ENCODE measurements around the gene CGB3. TPM values are rescaled to one million over a fixed set of nuclear protein-coding genes. Genes with fewer than 3 reads are reported as not detected.
"Not testable (repeated sequence)": the region's sequence is repeated elsewhere in the genome, so short reads cannot be mapped to it uniquely, and the experiment has no call there.

Gene CGB3
- total and polyA plus RNA-seq, 7 donors = not detected

GRCh38 chr19:49056101-49056901, 32.2 kb upstream of the CGB3 start:
- Histone ChIP-seq H3K27ac (no peak overlapping the region), H3K4me3 (peak overlapping the region; percentile 29 to 54 (median 48)), H3K9me3 (no peaks in the 10 kb centered on the region), H3K36me3 (no peaks in the 10 kb centered on the region), H3K4me1 (peaks cover 0 to 25% (median 21%) of the 10 kb centered on the region in 4 donors), H3K27me3 (peaks cover 18 to 33% (median 23%) of the 10 kb centered on the region in 3 donors)
- no peak for DNase-seq
- intact Hi-C loops (cut with DNase I) = no loop called here
- 1% methylated on average over 63 of the region's 63 CpGs for WGBS, 2 donors
- TF ChIP-seq POLR2A (IDR thresholded peaks at IDR 0.05) = no peak
- peak in 2 of 4 experiments; percentile 27 to 29 for TF ChIP-seq CTCF (IDR thresholded peaks at IDR 0.05)

GRCh38 chr19:49050376-49051033, 26.4 kb upstream of the CGB3 start:
- H3K9me3 ChIP-seq; DNase-seq; H3K4me3 ChIP-seq; H3K27ac ChIP-seq; H3K4me1 ChIP-seq; H3K27me3 ChIP-seq; H3K36me3 ChIP-seq; intact Hi-C loops (cut with DNase I): not testable (repeated sequence)
- WGBS, 2 donors = 53 to 77% methylated on average over 24 of the region's 24 CpGs

GRCh38 chr19:49049834-49050233, 25.7 kb upstream of the CGB3 start:
- H3K4me1 ChIP-seq; H3K27me3 ChIP-seq; H3K9me3 ChIP-seq; H3K4me3 ChIP-seq; H3K27ac ChIP-seq; H3K36me3 ChIP-seq; intact Hi-C loops (cut with DNase I); DNase-seq: not testable (repeated sequence)
- WGBS, 2 donors = 74 to 79% methylated on average over 3 of the region's 4 CpGs

GRCh38 chr19:49049011-49049410, 24.9 kb upstream of the CGB3 start, which contains the start of gene CGB8:
CGB8 (minus strand) TSS chr19:49049111; CDS start chr19:49048739, 372 bp downstream.
- intact Hi-C loops (cut with DNase I); H3K4me3 ChIP-seq; DNase-seq; H3K36me3 ChIP-seq; H3K4me1 ChIP-seq; H3K27ac ChIP-seq; H3K27me3 ChIP-seq; H3K9me3 ChIP-seq: not testable (repeated sequence)
- WGBS, 2 donors = 58 to 74% methylated on average over 11 to 12 of the region's 12 CpGs

- H3K4me1 ChIP-seq; H3K27me3 ChIP-seq; H3K36me3 ChIP-seq; H3K27ac ChIP-seq; H3K9me3 ChIP-seq; H3K4me3 ChIP-seq; intact Hi-C loops (cut with DNase I); DNase-seq: not testable (repeated sequence)
- WGBS, 2 donors = 53 to 69% methylated on average over 15 of the region's 15 CpGs
Measured at GRCh38 chr19:49043548-49043947, 19.4 kb upstream of the CGB3 start, which contains the start of gene CGB5. CGB5 (plus strand) TSS chr19:49043848; CDS start chr19:49044210, 362 bp downstream.

- H3K9me3 ChIP-seq; intact Hi-C loops (cut with DNase I); H3K27me3 ChIP-seq; H3K4me3 ChIP-seq; DNase-seq; H3K27ac ChIP-seq; H3K36me3 ChIP-seq; H3K4me1 ChIP-seq: not testable (repeated sequence)
- WGBS, 2 donors = 87 to 92% methylated on average over 4 of the region's 4 CpGs
Measured at GRCh38 chr19:49042666-49043065, 18.5 kb upstream of the CGB3 start.

GRCh38 chr19:49042177-49042576, 18.0 kb upstream of the CGB3 start:
- Histone ChIP-seq H3K27ac (no peak overlapping the region), H3K4me1 (no peaks in the 10 kb centered on the region), H3K4me3 (no peak overlapping the region), H3K27me3 (no peaks in the 10 kb centered on the region), H3K9me3 (no peaks in the 10 kb centered on the region), H3K36me3 (no peaks in the 10 kb centered on the region)
- TF ChIP-seq POLR2AphosphoS5 (IDR thresholded peaks at IDR 0.05) (no peak), EP300 (IDR thresholded peaks at IDR 0.05) (no peak), CTCF (IDR thresholded peaks at IDR 0.05) (no peak), POLR2A (IDR thresholded peaks at IDR 0.05) (no peak)
- intact Hi-C loops (cut with DNase I) = no loop called here
- no peak for DNase-seq
- WGBS, 2 donors = 65 to 80% methylated on average over 17 of the region's 17 CpGs

GRCh38 chr19:49039736-49040135, 15.6 kb upstream of the CGB3 start:
- H3K4me1 ChIP-seq; H3K4me3 ChIP-seq; H3K27me3 ChIP-seq; intact Hi-C loops (cut with DNase I); H3K27ac ChIP-seq; DNase-seq; H3K36me3 ChIP-seq; H3K9me3 ChIP-seq: not testable (repeated sequence)
- WGBS, 2 donors = 53 to 59% methylated on average over 9 of the region's 9 CpGs

- H3K9me3 ChIP-seq; H3K4me1 ChIP-seq; H3K36me3 ChIP-seq; H3K27ac ChIP-seq; H3K4me3 ChIP-seq; DNase-seq; H3K27me3 ChIP-seq; intact Hi-C loops (cut with DNase I): not testable (repeated sequence)
- WGBS, 2 donors = 85 to 88% methylated on average over 26 of the region's 26 CpGs
Measured at GRCh38 chr19:49038557-49039276, 14.6 kb upstream of the CGB3 start.

GRCh38 chr19:49038111-49038510, 14.0 kb upstream of the CGB3 start:
- H3K9me3 ChIP-seq; intact Hi-C loops (cut with DNase I); H3K27ac ChIP-seq; H3K27me3 ChIP-seq; H3K4me3 ChIP-seq; H3K36me3 ChIP-seq; H3K4me1 ChIP-seq; DNase-seq: not testable (repeated sequence)
- 85 to 88% methylated on average over 7 to 8 of the region's 8 CpGs for WGBS, 2 donors
